ENCODE results near the gene RAD18. TPM values are rescaled to one million over a fixed set of nuclear protein-coding genes. Genes with fewer than 3 reads are reported as not detected.

RAD18 gene
- total RNA-seq, 2 donors from 2014 or later: 2.4 to 3.6 TPM

- DNase-seq (ENCODE audit: low spot score): no peak
- Histone ChIP-seq H3K36me3 (no peaks in the 10 kb centered on the region), H3K4me1 (no peaks in the 10 kb centered on the region), H3K27ac (no peak overlapping the region), H3K27me3 (no peaks in the 10 kb centered on the region), H3K9me3 (no peaks in the 10 kb centered on the region), H3K4me3 (no peak overlapping the region)
- no peak for TF ChIP-seq CTCF (IDR thresholded peaks at IDR 0.05)
These were observed 12.1 kb upstream of the RAD18 start for GRCh38 chr3:8975081-8976020.

- Histone ChIP-seq H3K27me3 (no peaks in the 10 kb centered on the region), H3K9me3 (no peaks in the 10 kb centered on the region), H3K4me1 (no peaks in the 10 kb centered on the region), H3K4me3 (no peak overlapping the region), H3K27ac (no peak overlapping the region), H3K36me3 (no peaks in the 10 kb centered on the region)
- TF ChIP-seq CTCF (IDR thresholded peaks at IDR 0.05): no peak
- no peak for DNase-seq (ENCODE audit: low spot score)
These were observed 11.2 kb upstream of the RAD18 start for GRCh38 chr3:8974458-8974857.

GRCh38 chr3:8972639-8973038, 9.4 kb upstream of the RAD18 start:
- no peak for TF ChIP-seq CTCF (IDR thresholded peaks at IDR 0.05)
- no peak overlapping the region for H3K27ac ChIP-seq
- no peaks in the 10 kb centered on the region for H3K27me3 ChIP-seq
- H3K4me3 ChIP-seq: no peak overlapping the region
- DNase-seq (ENCODE audit: low spot score): no peak
- no peaks in the 10 kb centered on the region for H3K36me3 ChIP-seq
- H3K9me3 ChIP-seq: no peaks in the 10 kb centered on the region
- H3K4me1 ChIP-seq: no peaks in the 10 kb centered on the region

DNA sequence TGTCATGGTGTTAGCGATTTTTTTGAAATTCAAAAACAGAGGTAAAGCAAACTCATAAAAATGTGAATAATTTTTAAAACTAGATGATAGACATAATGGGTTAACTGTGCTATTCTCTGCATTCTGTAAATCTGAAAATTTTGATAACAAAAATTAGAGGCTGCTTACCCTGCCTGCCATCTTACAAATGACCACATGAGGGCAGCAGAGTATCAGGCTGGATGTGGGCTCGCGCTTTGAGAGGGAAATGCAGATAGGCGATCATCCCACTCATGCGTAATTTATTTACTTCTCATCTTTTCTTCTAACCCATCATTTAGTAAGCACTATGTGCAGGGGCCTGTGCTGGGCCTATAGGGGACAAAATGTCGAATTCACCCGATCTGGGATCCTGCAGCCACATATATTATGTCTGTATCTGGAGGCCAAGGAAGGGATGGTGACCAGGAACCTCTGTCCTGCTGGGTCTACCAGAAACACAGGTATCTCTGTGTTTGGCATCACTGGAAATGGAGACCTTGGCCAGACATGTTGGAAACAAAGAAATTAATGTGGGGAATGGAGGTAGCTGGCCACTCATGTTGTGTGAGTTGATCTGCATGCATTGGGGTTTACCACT, 7.8 kb upstream of the RAD18 start:
- Histone ChIP-seq H3K27ac (no peak overlapping the region), H3K4me1 (no peaks in the 10 kb centered on the region), H3K4me3 (no peak overlapping the region), H3K9me3 (no peaks in the 10 kb centered on the region), H3K36me3 (no peaks in the 10 kb centered on the region), H3K27me3 (no peaks in the 10 kb centered on the region)
- peak; percentile 80 for DNase-seq (ENCODE audit: low spot score)
- peak; percentile 93 to 99 for TF ChIP-seq CTCF (IDR thresholded peaks at IDR 0.05)

DNA sequence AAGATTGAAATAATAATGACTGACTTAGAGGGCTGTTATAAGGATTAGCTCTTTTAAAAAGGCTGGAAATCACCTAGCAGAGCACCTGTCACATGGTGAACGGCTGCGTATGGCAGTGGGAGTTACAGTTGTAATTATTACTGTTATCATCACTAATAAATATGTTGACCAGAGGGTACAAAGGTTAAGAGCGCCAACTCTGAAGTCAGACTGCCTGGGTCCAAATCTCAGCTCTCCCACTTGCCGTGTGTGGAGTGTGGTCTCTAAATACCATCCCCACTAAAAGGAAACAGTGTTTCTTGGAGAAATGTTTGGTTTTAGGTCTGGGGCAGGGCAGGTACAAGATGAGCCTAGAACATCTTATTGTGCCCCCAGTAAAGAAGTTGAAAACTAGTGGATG, 6.0 kb upstream of the RAD18 start:
- Histone ChIP-seq H3K4me3 (no peak overlapping the region), H3K27ac (no peak overlapping the region), H3K4me1 (no peaks in the 10 kb centered on the region), H3K36me3 (no peaks in the 10 kb centered on the region), H3K27me3 (no peaks in the 10 kb centered on the region), H3K9me3 (no peaks in the 10 kb centered on the region)
- TF ChIP-seq CTCF (IDR thresholded peaks at IDR 0.05): no peak
- DNase-seq (ENCODE audit: low spot score): no peak

Data from right atrium auricular region (tissue), 2 donors.